ENCODE measurements around the gene FAM177B.
"Not testable (repeated sequence)": the region's sequence is repeated elsewhere in the genome, so short reads cannot be mapped to it uniquely, and the experiment has no call there.

FAM177B gene

DNA sequence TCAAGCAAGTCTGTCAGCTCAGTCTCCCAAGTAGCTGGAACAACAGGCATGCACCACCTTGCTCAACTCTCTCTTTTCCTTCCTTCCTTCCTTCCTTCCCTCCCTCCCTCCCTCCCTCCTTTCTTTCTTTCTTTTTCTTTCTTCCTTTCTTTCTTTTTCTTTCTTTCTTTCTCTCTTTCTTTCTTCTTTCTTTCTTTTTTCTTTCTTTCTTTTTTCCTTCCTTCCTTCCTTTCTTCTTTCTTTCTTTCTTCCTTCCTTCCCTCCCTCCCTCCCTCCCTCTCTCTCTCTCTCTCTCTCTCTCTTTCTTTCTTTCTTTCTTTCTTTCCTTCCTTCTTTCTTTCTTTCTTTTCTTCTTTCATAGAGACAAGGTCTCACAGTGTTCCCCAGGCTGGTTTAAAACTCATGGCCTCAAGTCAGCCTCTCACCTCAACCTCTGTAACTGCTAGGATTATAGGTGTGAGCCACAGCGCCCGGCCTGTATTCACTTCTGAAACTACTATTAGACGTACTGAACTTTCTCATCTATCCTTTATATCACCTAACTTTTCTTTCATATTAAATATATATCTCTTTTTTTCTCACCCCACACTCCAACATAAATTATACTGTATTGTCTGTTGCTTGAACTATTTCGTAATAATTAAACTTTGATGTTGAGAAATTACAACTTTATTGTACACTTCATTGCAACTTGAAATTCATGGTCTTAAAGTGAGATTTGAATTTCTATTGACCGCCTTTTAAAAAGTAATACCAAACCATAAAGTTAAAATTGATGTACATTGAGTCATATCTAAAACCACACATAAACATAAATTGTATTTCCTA lies 4.8 kb downstream of the FAM177B start:
- DNase-seq: not testable (repeated sequence)

DNA sequence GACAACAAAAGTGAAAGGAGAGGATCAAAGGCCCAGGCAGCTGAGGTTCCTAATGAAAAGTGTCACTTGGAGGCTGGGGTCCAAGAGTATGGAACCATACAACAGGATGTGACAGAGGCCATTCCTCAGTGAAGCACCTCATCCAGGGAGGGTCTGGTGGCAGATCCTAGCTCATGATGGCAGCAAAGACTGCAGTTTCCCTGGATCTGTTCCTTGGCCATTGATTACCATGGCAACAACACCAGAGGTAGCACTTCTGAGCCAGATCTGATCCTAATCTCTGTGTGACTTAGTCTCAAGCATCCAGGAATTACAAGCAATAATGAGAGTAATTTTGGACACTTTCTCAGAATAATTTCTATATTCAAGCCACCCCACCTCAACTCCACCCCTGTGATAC lies 12.9 kb downstream of the FAM177B start:
- DNase-seq: no peak

DNA sequence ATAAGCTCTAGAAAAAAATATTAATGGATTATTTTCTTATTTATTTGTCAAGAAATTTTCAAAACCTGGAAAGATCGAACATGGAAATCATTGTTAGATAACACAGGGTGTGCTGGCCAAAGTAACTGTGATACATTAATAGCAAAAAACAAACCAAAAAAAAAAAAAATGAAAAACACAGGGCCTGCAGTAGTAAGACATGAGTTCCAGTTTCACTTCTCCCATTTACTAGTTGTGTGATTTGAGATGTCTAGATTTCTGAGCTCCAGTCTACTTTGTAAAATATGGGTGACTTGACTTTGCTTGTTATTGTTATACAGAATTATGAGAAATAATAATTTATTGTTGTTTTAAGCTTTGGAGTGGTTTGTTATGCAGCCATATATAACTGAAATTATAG lies 13.6 kb downstream of the FAM177B start:
- DNase-seq: no peak

DNA sequence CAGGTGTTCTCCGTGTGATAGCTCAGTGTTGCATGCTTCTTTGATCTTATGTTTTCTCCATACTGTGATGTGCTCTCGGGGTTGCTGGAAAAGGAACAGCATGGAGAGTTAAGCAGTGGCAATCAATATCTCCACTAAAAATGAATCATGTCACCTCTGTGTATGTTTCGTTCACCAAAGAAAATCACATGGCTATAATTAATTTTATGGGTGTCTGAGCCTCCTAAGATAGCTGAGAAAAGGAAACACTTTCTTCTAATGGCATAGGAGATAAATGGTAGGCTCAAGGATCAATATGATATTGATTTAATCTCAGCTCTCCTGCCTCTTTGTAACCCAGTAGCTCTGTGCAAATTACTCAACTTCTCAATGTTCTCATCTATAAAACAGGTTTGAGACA lies 14.3 kb downstream of the FAM177B start:
- no peak for DNase-seq

DNA sequence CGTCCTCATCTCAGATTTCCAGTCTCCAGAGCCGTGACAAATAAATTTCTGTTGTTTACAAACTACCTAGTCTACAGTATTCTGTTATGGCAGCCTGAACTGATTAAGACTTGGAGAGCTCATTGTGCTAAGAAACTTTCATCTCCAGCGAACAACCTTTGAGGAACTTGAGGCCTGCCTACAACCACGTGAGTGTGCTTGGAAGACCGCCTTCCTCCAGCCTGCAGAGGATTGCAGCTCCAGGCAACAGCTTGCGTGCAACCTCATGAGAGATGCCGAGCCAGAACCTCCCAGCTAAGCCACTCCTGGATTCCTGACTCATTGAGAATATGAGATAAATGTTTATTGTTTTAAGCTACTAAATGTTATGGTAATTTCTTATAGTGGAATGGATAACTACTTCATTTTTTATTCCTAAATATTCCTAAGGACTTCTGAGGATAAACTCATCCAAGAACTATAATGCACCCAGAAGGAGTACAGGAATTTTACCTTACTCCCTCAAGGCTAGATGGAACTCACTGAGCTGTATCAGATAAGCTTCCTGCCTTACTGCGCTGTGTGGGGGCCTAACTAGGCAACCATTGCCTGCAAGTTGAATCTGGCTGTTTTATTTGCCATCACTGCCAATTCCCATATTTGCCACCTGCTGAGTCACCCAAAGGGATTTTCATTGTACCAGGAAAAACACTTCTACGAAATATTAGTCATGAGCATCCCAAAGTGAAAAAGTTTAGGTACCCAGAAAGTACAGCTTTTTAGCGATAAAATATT lies 17.6 kb downstream of the FAM177B start:
- no peak for DNase-seq

DNA sequence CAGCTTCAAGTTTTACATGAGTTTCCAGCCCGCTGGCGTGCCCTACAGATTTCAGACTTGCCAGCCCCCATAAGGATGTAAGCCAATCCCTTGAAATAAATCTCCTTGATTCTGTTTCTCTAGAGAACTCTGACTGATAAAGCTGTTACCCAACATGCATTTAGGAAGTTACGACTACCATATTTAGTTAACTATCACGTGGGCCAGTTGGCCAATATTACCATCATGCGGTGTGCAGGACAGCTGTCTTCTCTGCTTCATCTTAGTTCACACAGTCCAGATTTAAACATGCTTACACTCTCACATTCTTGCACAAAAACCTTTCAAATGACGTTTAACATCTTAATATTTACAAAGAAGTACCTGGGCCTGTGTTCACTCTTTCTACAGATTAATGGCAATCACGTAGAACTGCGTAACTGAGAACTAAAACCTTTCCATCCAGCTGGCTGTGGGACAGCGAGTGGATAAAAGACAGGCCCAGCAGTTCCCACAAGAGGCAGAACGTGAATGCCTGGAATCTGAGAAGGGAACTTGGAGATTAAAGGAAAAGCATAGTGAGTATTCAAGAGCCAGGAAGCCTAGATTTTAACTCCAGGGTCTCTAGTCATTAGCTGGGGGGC lies 20.8 kb downstream of the FAM177B start:
- DNase-seq: no peak

DNA sequence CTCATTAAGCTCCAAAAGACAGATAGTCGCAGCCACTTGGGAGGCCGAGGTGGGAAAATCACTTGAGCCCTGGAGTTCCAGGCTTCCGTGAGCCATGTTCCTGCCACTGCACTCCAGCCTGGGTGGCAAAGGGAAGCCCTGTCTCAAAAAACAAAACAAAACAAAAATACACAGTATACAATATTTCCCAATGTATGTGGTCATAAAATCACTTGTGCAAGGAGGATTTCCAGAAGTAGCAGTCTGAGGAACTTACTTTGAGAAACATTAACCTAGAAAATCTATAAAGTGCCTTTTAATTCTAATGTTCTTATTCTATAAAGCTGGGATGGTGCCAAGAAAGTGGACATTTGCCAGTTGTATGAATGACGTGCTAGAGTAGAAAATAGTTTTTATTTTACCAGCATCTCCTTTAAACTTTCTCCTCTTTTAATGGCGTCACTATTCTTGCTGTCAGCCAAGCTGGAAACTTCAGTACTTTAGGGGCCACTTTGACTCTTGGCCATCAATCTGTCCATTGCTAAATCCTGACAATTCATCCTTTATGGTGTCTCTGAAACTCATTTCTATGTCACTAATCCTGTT lies 22.5 kb downstream of the FAM177B start:
- DNase-seq: no peak

DNA sequence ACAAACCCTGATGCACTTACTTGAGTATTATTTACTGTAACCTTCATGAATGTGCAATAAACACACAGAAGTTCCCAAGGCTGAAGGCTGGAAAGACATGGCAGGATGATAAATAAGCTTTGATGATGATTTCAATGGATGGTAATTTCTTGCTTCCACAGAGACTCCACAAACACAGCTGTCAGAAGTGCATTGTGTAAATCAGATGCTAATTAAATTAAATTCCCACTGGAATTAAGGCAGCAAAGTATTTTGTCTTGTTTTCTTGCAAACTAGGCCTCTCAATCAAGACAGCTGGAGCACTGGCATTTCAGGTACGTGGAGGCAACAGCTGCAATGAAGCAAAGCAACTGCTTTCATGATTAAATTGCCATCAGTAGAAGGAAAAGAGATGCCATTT lies 24.1 kb downstream of the FAM177B start:
- no peak for DNase-seq

DNA sequence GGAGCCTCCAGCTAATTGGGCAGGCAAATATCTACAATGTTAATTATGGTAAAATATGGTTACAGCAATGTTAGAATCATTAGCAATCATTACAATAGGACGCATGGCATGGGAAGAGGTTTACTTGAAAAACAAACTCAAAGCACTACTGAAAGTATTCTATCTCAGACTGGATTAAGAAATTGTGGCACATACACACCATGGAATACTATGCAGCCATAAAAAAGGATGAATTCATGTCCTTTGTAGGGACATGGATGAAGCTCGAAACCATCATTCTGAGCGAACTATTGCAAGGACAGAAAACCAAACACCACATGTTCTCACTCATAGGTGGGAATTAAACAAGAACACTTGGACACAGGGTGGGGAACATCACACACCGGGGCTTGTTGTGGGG lies 25.2 kb downstream of the FAM177B start:
- not testable (repeated sequence) for DNase-seq

DNA sequence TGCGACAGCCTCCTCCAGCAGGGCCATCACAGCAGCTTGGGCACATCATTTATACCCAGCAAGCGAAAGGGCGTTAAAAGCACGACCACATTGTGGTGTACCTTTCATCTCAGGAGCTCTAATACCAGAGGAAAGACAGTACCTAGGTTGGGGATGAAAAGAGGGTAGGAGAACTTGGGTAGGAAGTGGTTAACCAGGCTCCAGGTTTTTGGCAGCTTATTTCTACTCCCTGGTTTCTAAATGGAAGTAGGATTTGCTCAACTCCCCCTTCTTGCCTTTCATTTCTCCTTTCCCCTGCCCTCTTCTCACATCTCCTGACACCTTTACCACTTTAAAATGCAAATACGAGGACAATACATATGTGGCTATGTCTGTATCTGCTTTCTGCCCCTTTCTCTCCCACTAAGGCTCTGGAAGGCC lies 30.2 kb downstream of the FAM177B start:
- no peak for DNase-seq

DNA sequence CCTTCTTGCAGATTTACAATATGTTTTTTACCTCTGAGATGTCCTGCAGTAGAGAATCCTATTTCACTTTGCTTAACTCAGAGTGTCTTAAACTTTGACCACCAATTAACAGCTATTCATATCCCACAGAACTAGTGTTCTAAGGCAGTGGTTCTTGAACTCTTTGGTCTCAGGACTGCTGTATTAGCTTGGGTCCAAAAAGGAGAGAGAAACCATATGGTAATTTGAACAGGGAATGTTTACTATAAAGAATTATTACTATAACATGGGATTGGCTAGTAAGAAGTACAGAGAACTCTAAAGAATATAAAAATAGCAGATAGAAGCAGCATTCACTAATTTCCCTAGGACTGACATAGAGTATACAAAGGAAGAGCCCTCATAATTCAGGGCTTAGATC lies 31.6 kb downstream of the FAM177B start:
- no peak for DNase-seq

DNA sequence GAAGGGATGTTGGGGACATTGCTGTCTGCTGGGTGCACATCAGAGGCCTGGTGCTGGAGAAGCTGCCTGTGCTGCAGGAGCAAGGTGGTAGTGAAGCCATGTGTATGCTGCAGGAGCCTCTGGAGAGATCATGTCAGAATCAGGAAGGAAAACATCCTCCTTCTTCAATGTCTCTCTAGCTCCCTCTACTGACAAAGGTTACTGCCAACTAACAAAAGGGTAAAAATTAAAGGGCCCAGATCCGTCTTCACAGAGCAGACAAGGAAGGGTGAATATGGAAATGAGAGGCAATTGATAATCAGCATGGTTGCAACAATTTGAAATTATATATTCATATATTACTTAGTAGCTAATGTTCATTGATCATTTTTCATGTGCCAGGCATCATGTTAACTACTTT lies 32.2 kb downstream of the FAM177B start:
- no peak for DNase-seq

DNA sequence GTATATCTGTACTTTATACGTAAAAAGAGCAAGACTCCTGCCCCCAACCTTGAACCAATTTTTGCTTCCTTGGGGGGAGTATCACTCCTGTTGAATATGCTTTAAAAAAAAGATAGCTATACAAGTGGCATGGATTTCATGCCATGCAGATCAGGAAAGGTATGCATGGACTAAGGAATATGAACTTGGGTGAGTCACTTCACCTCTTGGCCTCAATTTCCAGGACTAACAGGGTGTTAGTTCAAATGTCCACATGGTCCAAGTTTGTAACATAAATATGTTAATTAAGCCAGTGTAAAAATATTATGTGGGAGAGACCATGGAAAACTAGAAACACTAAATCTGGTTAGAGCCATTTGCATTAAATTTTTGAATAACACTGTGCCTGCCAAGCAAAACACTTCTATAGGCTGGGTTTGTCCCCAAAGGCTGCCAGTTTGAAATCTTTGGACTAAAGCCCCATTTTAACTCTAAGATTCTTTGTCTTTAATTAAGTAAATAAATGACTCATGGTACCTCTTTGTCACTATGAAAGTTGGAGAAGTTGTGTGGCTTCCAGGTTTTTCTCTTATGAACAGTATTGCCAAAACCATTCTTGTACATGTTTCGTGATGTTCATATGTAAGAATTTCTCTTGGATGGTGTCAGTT lies 33.1 kb downstream of the FAM177B start:
- no peak for DNase-seq

DNA sequence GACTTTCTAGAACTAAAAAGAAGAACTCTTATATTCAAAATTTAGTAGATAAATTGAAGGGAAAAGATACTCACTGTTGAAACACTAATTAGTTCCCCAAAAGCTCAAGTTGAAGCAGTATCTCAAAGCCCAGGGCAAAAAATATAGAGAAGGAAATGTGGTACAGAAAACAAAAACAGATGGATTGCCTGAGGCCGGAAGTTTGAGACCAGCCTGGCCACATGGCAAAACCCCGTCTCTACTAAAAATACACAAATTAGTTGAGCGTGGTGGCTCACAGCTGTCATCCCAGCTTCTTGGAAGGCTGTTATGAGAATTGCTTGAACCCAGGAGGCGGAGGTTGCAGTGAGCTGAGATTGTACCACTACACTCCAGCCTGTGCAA lies 36.0 kb downstream of the FAM177B start:
- no peak for DNase-seq

DNA sequence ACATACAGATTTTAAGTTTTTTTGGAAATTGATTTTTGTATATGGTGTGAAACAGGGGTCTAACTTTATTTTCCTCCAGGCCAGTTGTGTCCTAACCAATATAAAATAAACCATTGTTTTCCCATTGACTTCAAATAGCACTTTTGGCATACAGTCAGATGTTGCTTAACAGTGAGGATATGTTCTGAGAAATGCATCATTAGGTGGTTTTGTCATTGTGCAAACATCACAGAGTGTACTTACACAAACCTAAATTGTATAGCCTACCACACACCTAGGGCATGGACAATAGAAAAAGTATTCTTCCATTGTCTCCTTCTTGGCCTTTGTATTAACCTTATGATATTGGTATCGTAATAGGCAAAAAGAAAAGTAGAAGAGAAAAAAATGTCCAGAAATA lies 40.5 kb downstream of the FAM177B start:
- no peak for DNase-seq

DNA sequence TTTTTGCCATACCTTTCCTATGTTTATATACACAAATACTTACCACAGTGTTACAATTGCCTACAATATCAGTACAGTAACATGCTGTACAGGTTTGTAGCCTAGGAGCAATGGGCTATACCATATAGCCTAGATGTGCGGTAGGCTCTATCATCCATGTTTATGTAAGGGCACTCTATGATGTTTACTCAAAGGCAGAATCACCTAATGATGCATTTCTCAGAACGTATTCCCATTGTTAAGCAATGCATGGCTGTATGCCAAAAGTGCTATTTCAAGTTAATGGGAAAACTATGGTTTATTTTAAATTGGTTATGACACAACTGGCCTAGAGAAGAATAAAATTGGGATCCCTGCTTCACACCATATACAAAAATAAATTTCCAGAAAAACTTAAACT lies 41.0 kb downstream of the FAM177B start:
- no peak for DNase-seq

DNA sequence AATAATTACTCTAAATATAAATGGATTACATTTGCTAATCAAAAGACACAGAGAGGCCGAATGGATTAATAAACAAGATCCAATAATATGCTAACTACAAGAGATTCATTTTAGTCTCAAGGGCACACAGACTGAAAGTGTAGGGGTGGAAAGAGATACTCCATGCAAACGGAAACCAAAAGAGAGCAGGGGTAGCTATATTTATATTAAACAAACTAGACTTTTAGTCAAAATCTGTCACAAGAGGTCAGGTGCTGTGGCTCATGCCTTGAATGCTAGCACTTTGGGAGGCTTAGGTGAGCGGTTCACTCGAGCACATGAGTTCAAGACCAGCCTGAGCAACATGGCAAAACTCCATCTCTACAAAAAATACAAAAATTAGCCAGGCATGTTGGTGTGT lies 44.2 kb downstream of the FAM177B start:
- DNase-seq: no peak

DNA sequence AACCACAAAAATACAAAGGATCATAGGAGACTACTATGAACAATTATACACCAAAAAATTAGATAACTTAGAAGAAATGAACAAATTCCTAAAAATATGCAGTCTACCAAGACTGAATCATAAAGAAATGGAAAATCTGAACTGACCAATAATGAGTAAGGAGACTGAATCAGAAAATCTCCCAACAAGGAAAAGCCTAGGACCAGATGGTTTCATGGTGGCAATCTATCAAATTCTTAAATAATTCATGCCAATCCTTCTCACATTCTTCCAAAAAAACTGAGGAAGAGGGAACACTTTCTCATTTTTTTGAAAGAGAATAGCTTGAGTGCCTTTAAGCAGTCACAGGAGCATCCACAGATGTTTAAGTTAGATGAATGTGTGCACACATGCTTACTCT lies 46.0 kb downstream of the FAM177B start:
- DNase-seq: no peak

DNA sequence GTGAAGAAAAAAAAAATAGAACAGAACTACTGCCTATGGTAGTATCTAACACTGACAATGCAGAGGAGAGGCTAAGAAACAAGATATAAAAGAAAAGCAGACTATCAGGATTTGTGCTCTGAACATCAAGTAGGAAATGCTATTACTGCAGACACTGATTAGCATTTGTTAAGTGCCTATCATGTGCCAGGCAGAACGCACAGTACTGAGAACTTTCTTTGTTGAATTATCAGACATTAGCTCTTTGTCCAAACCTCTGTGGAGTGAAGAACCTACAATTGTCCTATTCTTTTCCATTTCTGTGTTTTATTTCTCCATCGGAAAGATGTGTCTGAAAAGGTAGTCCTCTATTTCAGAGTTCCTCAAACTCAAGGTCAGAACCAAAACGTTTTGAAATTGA lies 47.4 kb downstream of the FAM177B start:
- no peak for DNase-seq

DNA sequence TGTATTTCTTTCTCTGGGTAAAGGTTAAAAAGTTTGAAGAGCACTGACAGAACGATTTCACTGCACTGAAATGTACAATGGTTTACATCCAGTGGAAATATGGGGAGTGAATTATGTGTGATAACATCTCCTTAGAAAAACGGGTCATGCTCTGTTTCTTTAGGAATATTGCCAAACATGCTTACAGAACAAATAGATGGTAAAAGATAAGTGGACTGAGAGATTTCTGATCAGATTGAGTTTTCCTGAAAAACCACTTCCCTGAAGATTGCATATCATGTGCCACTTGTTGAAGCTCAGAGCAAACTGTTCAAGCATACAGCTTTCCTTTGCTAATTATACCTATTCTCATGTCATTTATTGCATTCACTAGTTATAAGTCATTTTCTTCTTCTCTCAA lies 47.9 kb downstream of the FAM177B start:
- DNase-seq: no peak

DNA sequence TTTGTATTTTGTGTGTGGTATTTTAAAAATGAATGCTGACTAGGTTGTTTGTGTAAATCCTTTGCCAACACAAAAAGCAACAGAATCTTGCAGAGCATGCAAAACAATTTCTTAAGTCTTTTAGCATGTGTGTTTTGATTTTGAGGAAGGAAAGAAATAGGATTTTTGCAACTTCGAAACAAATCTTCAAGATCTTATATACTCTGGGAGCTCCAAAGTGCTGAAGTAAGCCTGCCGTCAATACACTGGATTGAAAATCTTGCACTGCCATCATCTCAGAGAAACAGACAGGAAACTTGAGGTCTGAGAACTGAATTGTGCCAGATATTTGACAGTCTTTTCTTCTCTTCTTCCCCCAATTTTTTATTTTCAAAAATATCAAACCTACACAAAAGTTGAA lies 48.5 kb downstream of the FAM177B start:
- no peak for DNase-seq

DNA sequence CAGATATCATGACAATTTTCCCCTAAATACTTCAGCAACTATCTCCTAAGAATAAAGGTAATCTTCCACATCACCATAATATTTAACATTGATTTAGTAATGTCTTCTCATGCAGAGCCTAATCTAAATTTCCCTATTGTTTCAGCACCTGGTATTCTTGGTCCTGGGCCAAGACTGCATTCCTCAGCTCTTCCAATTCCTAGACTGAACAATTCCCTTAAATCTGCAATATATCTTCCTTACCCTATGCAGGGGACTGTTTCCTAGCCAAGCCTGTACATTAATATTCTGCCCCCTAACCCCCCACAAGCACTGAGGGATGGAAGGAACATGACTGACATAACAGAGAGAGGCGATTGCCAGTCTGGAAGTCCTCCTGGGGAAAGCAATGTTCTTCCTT lies 49.1 kb downstream of the FAM177B start:
- DNase-seq: no peak

DNA sequence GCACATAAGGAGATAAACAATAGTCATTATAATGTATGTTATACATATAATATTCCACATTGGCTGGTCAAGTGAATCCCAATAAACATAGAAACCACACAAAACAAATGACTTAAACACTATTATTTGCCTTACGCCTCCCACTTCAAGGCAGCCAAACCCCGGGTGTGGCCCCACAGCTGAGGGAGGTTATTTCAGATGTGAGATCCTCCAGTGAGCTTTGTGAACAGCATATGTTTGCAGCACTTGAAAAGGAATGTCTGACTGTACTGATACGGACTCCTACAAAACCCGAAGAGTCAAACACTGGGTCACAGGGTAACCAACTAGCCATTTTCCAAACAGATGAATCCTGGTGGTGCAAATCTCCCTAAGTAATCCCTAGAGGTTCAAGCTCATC lies 50.7 kb downstream of the FAM177B start:
- no peak for DNase-seq

All from activated CD4-positive, CD25-positive, alpha-beta regulatory T cell (primary cell).